ENCODE results near the gene FTO. TPM values are rescaled to one million over a fixed set of nuclear protein-coding genes. Genes with fewer than 3 reads are reported as not detected.

The FTO gene
- total and polyA plus RNA-seq, 2 donors from 2014 or later, result 22.3 to 116 TPM

- Histone ChIP-seq H3K4me1 (ENCODE audit: control insufficient read depth in 2 of 3, insufficient read depth in 2 of 3, low read depth in 1 of 3, low read length in 3 of 3) (no peaks in the 10 kb centered on the region), H3K36me3 (ENCODE audit: control insufficient read depth in 2 of 3, insufficient read depth in 3 of 3, low read length in 3 of 3) (no peaks in the 10 kb centered on the region), H3K27ac (ENCODE audit: low read depth in 2 of 2, low read length in 2 of 2) (no peak overlapping the region), H3K9me3 (ENCODE audit: control insufficient read depth in 2 of 3, insufficient read depth in 1 of 3, low read length in 3 of 3) (no peaks in the 10 kb centered on the region), H3K9ac (ENCODE audit: low read length in 3 of 3) (no peak overlapping the region), H3K27me3 (ENCODE audit: control insufficient read depth, insufficient read depth, low read length) (no peaks in the 10 kb centered on the region), H3K4me3 (ENCODE audit: low read length in 3 of 3) (no peak overlapping the region)
- no peak for DNase-seq
- TF ChIP-seq, protein P1, sequence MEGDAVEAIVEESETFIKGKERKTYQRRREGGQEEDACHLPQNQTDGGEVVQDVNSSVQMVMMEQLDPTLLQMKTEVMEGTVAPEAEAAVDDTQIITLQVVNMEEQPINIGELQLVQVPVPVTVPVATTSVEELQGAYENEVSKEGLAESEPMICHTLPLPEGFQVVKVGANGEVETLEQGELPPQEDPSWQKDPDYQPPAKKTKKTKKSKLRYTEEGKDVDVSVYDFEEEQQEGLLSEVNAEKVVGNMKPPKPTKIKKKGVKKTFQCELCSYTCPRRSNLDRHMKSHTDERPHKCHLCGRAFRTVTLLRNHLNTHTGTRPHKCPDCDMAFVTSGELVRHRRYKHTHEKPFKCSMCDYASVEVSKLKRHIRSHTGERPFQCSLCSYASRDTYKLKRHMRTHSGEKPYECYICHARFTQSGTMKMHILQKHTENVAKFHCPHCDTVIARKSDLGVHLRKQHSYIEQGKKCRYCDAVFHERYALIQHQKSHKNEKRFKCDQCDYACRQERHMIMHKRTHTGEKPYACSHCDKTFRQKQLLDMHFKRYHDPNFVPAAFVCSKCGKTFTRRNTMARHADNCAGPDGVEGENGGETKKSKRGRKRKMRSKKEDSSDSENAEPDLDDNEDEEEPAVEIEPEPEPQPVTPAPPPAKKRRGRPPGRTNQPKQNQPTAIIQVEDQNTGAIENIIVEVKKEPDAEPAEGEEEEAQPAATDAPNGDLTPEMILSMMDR (IDR thresholded peaks at IDR 0.05; ENCODE audit: borderline replicate concordance, extremely low read depth, insufficient read depth), result no peak
- intact Hi-C loops (cut with DNase I), result no loop called here
- FAIRE-seq, result no peak
Observed at GRCh38 chr16:54052271-54052670, 348.3 kb downstream of the FTO start.

- H3K4me1 ChIP-seq (ENCODE audit: control insufficient read depth in 2 of 3, insufficient read depth in 2 of 3, low read depth in 1 of 3, low read length in 3 of 3), result no peaks in the 10 kb centered on the region
- H3K36me3 ChIP-seq (ENCODE audit: control insufficient read depth in 2 of 3, insufficient read depth in 3 of 3, low read length in 3 of 3), result no peaks in the 10 kb centered on the region
- FAIRE-seq, result no peak
- H3K9ac ChIP-seq (ENCODE audit: low read length in 3 of 3), result no peak overlapping the region
- H3K9me3 ChIP-seq (ENCODE audit: control insufficient read depth in 2 of 3, insufficient read depth in 1 of 3, low read length in 3 of 3), result no peaks in the 10 kb centered on the region
- TF ChIP-seq, protein P1 (IDR thresholded peaks at IDR 0.05; ENCODE audit: borderline replicate concordance, extremely low read depth, insufficient read depth), result no peak
- intact Hi-C loops (cut with DNase I), result no loop called here
- H3K27me3 ChIP-seq (ENCODE audit: control insufficient read depth, insufficient read depth, low read length), result no peaks in the 10 kb centered on the region
- no peak overlapping the region for H3K4me3 ChIP-seq (ENCODE audit: low read length in 3 of 3)
- H3K27ac ChIP-seq (ENCODE audit: low read depth in 2 of 2, low read length in 2 of 2), result no peak overlapping the region
- DNase-seq, result peak in 1 of 5 donors; percentile 24
Observed at GRCh38 chr16:54053891-54054820, 350.2 kb downstream of the FTO start.

DNA sequence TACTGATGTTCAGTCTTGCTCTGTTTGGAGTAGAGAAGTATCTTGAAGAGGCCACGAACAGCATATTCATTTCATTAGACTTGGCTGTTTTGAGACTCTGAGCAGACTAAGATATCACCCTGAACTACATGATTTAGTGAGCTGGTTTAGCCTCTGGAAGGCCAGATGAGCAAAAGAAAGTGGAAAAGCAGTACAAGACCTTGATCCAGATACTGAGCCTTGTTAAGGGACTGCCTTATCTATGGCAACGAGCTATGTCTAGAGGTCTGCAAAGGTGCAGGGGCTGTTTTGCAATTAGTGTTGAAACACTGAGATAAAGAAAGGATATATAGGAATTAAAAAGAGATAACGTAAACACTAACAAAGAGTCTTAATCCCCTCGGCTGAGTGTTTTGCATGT is 351.2 kb downstream of the FTO start:
- no peak overlapping the region for H3K9ac ChIP-seq (ENCODE audit: low read length in 3 of 3)
- no peaks in the 10 kb centered on the region for H3K4me1 ChIP-seq (ENCODE audit: control insufficient read depth in 2 of 3, insufficient read depth in 2 of 3, low read depth in 1 of 3, low read length in 3 of 3)
- no peak overlapping the region for H3K27ac ChIP-seq (ENCODE audit: low read depth in 2 of 2, low read length in 2 of 2)
- TF ChIP-seq, protein P1 (IDR thresholded peaks at IDR 0.05; ENCODE audit: borderline replicate concordance, extremely low read depth, insufficient read depth), result no peak
- DNase-seq (no peak), FAIRE-seq (no peak)
- no peaks in the 10 kb centered on the region for H3K9me3 ChIP-seq (ENCODE audit: control insufficient read depth in 2 of 3, insufficient read depth in 1 of 3, low read length in 3 of 3)
- no peak overlapping the region for H3K4me3 ChIP-seq (ENCODE audit: low read length in 3 of 3)
- H3K27me3 ChIP-seq (ENCODE audit: control insufficient read depth, insufficient read depth, low read length), result no peaks in the 10 kb centered on the region
- no peaks in the 10 kb centered on the region for H3K36me3 ChIP-seq (ENCODE audit: control insufficient read depth in 2 of 3, insufficient read depth in 3 of 3, low read length in 3 of 3)
- intact Hi-C loops (cut with DNase I), result no loop called here

Data from kidney (tissue), 14 donors.